Chondrocyte (in vitro differentiated cells): ENCODE results near the gene TMEM151A. TPM values are rescaled to one million over a fixed set of nuclear protein-coding genes. Genes with fewer than 3 reads are reported as not detected.

Source experiments
- DNase-seq: peaks from one replicate; pipeline ENCODE4 v3.0.0; 2021; ENCODE audit warnings: mixed read lengths, low spot score
- H3K27ac Mint-ChIP-seq: one replicate; pipeline ENCODE4 v1.8.0; 2021; ENCODE audit warnings: mild to moderate bottlenecking, moderate library complexity, mixed read lengths; ENCODE audit not compliant: unreplicated experiment
- H3K27me3 Mint-ChIP-seq: 2 replicates; pipeline ENCODE4 v1.8.0; 2021; ENCODE audit warnings: low read depth, mixed read lengths
- H3K36me3 Mint-ChIP-seq: 2 replicates; pipeline ENCODE4 v1.8.0; 2021; ENCODE audit warnings: low read depth, mixed read lengths
- H3K4me1 Mint-ChIP-seq: 2 replicates; pipeline ENCODE4 v1.8.0; 2021; ENCODE audit warnings: low read depth, mild to moderate bottlenecking, mixed read lengths
- H3K4me3 Mint-ChIP-seq: one replicate; pipeline ENCODE4 v1.8.0; 2021; ENCODE audit warnings: mild to moderate bottlenecking, moderate library complexity, mixed read lengths; ENCODE audit not compliant: unreplicated experiment
- H3K9me3 Mint-ChIP-seq: 2 replicates; pipeline ENCODE4 v1.8.0; 2021; ENCODE audit warnings: low read depth, mixed read lengths
- total RNA-seq: library from RNA; stranded (reverse); gene quantifications from 3 replicates; pipeline ENCODE4 v1.2.1, GENCODE V29; 2021
- TF ChIP-seq, protein P1 (sequence below): fragments of 200-600 bp; sonication (generic); IDR thresholded peaks from 2 replicates; pipeline ENCODE4 v1.5.0; 2021; ENCODE audit warnings: antibody characterized with exemption, mild to moderate bottlenecking, moderate library complexity

The TMEM151A gene
- total RNA-seq, 1 donor from 2014 or later, result 4.7 TPM

DNA sequence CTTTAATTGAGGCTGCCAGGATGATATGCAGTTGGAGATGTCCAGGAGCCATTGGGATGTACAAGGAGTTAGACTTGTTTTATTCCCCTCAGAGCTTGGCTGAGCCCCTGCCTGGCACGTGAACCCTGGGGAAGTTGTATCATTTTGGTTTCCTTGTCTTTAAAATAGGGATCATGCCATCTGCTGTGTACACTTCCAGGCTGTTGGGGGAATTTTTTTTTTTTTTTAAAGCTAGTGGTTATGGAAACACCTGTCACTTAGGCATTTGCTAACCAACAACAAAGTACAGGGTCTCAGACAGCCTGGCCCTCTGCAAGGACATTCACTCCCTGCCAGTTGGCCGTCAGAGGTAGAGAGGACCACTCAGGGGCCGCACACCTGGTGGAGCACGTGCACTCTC, 31.7 kb upstream of the TMEM151A start:
- H3K27me3 Mint-ChIP-seq, result no peaks in the 10 kb centered on the region
- TF ChIP-seq, protein P1, sequence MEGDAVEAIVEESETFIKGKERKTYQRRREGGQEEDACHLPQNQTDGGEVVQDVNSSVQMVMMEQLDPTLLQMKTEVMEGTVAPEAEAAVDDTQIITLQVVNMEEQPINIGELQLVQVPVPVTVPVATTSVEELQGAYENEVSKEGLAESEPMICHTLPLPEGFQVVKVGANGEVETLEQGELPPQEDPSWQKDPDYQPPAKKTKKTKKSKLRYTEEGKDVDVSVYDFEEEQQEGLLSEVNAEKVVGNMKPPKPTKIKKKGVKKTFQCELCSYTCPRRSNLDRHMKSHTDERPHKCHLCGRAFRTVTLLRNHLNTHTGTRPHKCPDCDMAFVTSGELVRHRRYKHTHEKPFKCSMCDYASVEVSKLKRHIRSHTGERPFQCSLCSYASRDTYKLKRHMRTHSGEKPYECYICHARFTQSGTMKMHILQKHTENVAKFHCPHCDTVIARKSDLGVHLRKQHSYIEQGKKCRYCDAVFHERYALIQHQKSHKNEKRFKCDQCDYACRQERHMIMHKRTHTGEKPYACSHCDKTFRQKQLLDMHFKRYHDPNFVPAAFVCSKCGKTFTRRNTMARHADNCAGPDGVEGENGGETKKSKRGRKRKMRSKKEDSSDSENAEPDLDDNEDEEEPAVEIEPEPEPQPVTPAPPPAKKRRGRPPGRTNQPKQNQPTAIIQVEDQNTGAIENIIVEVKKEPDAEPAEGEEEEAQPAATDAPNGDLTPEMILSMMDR, result no peak
- H3K4me1 Mint-ChIP-seq, result peaks cover 22% of the 10 kb centered on the region
- H3K36me3 Mint-ChIP-seq, result peaks cover 20% of the 10 kb centered on the region
- H3K27ac Mint-ChIP-seq, result no peak overlapping the region
- no peaks in the 10 kb centered on the region for H3K9me3 Mint-ChIP-seq
- peak overlapping the region; percentile 40 for H3K4me3 Mint-ChIP-seq
- DNase-seq, result no peak

DNA sequence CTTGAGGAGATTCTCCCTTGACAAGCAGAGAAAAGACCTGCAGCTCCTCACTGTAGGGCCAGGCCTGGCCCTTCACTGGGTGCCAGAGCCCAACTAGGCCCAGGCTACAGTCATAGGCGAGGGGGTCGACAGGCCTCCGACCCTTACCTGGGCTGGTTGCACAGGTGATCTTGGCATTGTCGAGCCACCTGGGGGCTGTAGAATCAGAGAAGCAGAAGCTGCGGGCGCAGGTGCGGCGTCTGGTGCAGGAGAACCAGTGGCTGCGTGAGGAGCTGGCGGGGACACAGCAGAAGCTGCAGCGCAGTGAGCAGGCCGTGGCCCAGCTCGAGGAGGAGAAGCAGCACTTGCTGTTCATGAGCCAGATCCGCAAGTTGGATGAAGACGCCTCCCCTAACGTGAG, 30.1 kb upstream of the TMEM151A start:
- DNase-seq, result no peak
- Mint-ChIP-seq H3K36me3 (peaks cover 20% of the 10 kb centered on the region), H3K27ac (no peak overlapping the region), H3K27me3 (no peaks in the 10 kb centered on the region), H3K4me3 (no peak overlapping the region), H3K4me1 (peaks cover 22% of the 10 kb centered on the region), H3K9me3 (no peaks in the 10 kb centered on the region)
- TF ChIP-seq, protein P1, result no peak

DNA sequence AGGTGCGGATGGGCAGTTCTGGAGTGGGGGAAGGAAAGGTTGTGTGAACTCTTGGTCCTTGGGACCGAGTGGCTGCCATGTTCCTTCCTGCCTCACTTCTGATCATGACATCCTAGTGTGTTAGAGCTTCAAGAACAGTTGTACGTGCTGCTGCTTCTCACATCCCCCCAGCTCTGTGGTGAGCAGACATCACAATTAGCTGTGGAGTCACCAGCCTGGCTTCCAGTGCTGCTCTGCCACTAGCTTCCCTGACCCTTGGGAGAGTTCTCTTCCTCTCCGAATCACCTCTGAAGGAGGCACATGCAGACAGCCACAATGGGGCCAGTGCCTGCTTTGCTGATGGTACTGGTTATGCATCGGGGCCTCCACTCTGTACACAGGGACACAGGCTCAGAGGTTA, 29.5 kb upstream of the TMEM151A start:
- no peak for DNase-seq
- Mint-ChIP-seq H3K36me3 (peaks cover 21% of the 10 kb centered on the region), H3K27me3 (no peaks in the 10 kb centered on the region), H3K4me3 (no peak overlapping the region), H3K9me3 (no peaks in the 10 kb centered on the region), H3K27ac (no peak overlapping the region), H3K4me1 (peaks cover 22% of the 10 kb centered on the region)
- TF ChIP-seq, protein P1, result no peak

DNA sequence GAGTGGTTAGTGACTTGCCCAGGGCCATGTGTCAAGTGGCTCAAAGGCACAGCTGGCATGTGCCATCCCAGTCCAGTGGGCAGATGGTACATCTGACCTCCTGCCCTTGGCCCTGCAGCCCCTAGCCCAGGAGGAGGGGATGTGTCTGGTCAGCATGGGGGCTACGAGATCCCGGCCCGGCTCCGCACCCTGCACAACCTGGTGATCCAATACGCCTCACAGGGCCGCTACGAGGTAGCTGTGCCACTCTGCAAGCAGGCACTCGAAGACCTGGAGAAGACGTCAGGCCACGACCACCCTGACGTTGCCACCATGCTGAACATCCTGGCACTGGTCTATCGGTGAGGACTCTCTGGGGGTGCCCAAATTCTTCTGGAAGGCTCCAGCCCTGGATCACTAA, 29.0 kb upstream of the TMEM151A start:
- Mint-ChIP-seq H3K27ac (no peak overlapping the region), H3K9me3 (no peaks in the 10 kb centered on the region), H3K4me3 (no peak overlapping the region), H3K27me3 (no peaks in the 10 kb centered on the region), H3K36me3 (peaks cover 21% of the 10 kb centered on the region), H3K4me1 (peaks cover 24% of the 10 kb centered on the region)
- TF ChIP-seq, protein P1, result no peak
- DNase-seq, result no peak

DNA sequence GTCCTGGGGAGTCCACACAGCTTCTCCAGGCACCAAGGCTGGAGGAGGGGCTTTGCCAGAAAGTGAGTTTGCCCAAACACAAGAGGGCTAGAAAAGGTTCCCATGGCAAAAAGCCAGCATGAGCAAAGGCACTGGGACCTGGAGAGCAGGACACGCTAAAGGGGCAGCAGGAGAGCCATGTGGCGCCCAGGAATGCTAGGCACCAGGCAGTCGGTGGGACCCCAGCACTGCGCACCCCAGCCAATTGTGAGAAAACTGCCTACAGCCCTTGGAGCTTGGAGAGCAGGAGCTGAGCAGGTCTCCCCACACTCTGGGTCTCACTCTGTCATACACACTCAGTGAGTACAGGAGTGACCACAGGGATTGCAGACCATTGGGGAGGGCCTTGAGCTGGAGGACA, 28.5 kb upstream of the TMEM151A start:
- H3K4me1 Mint-ChIP-seq, result peaks cover 26% of the 10 kb centered on the region
- TF ChIP-seq, protein P1, result no peak
- H3K27ac Mint-ChIP-seq, result no peak overlapping the region
- H3K4me3 Mint-ChIP-seq, result no peak overlapping the region
- H3K9me3 Mint-ChIP-seq, result no peaks in the 10 kb centered on the region
- DNase-seq, result no peak
- H3K36me3 Mint-ChIP-seq, result peaks cover 21% of the 10 kb centered on the region
- H3K27me3 Mint-ChIP-seq, result no peaks in the 10 kb centered on the region
